Duodenal mucosa (tissue), 2 donors: ENCODE data around the gene CSF1R.

Source experiments
- H3K27ac ChIP-seq: one replicate; pipeline ENCODE4 v1.7.0; 2013; ENCODE audit warnings: low read depth, low read length
- H3K27me3 ChIP-seq, 2 donors: one replicate each; pipeline ENCODE4 v1.7.0; 2013; ENCODE audit warnings: low read length in 2 of 2, control low read depth in 1 of 2; ENCODE audit not compliant: insufficient read depth in 2 of 2, control insufficient read depth in 1 of 2
- H3K36me3 ChIP-seq, 2 donors: one replicate each; pipeline ENCODE4 v1.7.0; 2013; ENCODE audit warnings: low read length in 2 of 2, control low read depth in 1 of 2; ENCODE audit not compliant: insufficient read depth in 2 of 2, control insufficient read depth in 1 of 2
- H3K4me1 ChIP-seq, 2 donors: one replicate each; pipeline ENCODE4 v1.7.0; 2013; ENCODE audit warnings: low read length in 2 of 2, control low read depth in 1 of 2; ENCODE audit not compliant: insufficient read depth in 2 of 2, control insufficient read depth in 1 of 2
- H3K4me3 ChIP-seq, 2 donors: one replicate each; pipeline ENCODE4 v1.7.0; 2013; ENCODE audit warnings: low read length in 2 of 2, low read depth in 1 of 2
- H3K9ac ChIP-seq, 2 donors: one replicate each; pipeline ENCODE4 v1.7.0; 2013; ENCODE audit warnings: low read length in 2 of 2, low read depth in 1 of 2
- H3K9me3 ChIP-seq, 2 donors: one replicate each; pipeline ENCODE4 v1.7.0; 2013; ENCODE audit warnings: low read length in 2 of 2, control low read depth in 1 of 2; ENCODE audit not compliant: control insufficient read depth in 1 of 2

The CSF1R gene

DNA sequence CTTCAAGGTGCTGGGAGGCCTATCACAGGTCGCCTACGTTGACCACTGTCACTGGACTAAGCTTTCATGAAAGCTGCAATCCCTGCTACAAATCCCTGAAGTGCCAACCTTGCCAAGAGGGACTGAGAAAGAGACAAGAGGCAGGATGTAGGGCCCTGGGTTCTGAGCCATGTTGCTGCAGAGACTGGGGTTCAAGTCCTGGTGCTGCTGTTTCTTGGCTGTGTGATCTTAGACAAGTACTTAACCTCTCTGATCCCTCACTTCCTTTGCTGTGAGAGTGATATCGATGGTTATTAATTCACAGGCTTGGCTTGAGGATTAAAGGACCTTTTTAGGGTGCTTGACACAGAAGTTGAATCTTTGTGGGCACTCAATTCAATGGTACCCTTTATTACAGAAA, 15.5 kb downstream of the CSF1R start:
- Histone ChIP-seq H3K36me3 (no peaks in the 10 kb centered on the region), H3K4me1 (peaks cover 0 to 5% of the 10 kb centered on the region in 2 donors)

DNA sequence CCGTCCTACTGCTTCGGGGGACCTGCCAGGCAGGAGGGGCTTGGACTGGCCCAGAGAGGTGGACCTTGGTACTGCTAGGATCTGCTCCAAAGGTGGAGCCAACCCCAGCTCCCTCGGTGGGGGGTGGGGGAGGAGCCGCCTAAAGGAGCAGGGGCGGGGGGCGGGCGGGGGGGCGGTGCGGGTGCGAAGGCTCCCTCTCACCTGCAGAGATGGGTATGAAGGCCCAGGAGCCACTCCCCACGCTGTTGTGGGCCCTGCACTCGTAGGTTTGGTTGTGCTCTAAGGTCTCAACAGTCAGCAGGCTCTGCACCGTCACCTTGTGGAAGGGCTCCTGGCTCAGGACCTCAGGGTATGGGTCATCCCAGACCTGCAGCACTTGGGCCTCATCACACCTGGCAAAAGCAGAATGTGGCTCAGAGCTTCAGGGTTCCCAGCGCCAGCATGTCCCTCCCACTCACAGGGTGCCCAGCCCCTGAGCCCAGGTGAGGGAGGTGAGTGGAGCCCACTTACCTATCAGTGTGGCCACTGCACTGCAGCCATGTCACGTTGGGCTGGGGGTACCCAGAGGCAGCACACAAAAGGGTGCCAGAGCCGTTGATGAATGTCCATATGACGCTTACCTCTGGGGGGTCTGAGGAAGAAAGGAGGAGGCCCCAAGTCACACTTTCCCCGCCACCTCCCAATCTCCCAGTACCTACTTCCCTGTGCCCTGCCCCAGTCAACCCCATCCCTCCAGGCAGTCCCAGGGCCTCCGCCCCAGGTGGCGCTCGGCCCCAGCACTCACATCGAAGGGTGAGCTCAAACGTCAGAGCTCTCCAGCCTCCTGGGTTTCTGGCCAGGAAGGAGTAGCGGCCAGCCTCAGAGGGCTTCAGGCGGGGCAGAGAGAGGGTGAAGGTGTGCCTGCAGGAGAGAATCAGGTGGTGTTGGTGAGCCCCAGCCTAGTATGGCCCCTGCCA, 16.4 kb downstream of the CSF1R start:
- H3K27ac ChIP-seq, result no peak overlapping the region
- no peaks in the 10 kb centered on the region for H3K36me3 ChIP-seq
- no peaks in the 10 kb centered on the region for H3K9me3 ChIP-seq
- no peaks in the 10 kb centered on the region for H3K27me3 ChIP-seq
- H3K9ac ChIP-seq, result no peak overlapping the region
- no peak overlapping the region for H3K4me3 ChIP-seq
- H3K4me1 ChIP-seq, result peaks cover 0 to 5% of the 10 kb centered on the region in 2 donors

More for the DNA sequence above, 15.5 kb downstream of the CSF1R start:
- Histone ChIP-seq H3K4me3 (no peak overlapping the region), H3K9me3 (no peaks in the 10 kb centered on the region), H3K27ac (no peak overlapping the region), H3K27me3 (no peaks in the 10 kb centered on the region), H3K9ac (no peak overlapping the region)

DNA sequence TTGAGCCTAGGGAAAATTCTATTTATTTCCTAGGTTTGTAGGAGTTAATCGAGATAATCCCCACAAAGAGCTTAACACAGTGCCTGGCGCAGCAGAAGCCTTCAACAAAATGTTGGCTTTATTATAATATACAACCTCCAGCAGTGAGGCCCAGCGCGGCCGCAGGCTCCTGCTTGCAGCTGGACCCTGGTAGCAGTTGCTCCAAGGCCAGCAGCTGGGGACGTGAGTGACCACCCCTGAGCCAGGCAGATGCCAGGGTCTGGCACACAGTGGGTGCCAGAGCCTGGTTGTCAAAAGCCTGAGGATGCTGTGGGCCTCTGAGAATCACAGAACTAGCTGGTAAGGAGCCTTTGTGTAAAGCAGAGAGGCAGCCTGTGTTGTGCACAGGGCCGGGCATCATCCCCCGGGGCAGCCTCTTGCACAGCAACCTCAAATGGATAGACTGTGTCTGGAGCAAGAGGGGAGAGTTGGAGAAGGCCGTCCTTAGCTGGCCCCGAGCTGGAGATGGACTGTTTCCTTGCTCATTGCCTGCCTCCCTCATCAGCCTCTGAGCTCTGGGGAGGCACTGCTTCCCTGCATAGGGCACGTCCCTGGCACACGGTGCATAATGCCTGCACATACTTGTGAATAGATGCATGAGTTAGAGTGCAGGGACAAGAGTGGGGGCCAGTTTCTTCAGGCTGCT, 17.3 kb downstream of the CSF1R start:
- Histone ChIP-seq H3K27me3 (no peaks in the 10 kb centered on the region), H3K4me1 (peaks cover 0 to 5% of the 10 kb centered on the region in 2 donors), H3K4me3 (no peak overlapping the region), H3K9me3 (no peaks in the 10 kb centered on the region), H3K9ac (no peak overlapping the region), H3K36me3 (no peaks in the 10 kb centered on the region), H3K27ac (no peak overlapping the region)

DNA sequence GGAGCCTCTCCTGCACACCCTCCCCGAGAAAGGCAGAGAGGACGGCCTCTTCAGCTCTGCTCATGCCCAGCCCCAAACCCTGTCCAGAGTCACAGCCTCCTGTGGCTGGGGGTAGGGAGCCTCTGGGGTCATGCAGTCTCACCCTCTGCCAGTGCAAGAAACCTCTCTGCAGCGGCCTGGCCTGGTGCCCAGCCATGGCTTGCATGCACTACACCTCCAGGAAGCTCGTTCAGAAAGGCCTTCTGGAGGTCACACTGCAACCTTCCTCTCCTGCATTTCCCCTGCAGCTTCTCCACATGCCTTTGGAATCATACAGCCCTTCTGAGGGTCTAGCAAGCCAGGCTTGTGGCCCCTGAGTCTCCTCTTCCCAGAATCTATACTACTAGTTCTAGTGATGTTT, 17.9 kb downstream of the CSF1R start:
- no peaks in the 10 kb centered on the region for H3K27me3 ChIP-seq
- H3K27ac ChIP-seq, result no peak overlapping the region
- no peak overlapping the region for H3K9ac ChIP-seq
- H3K9me3 ChIP-seq, result no peaks in the 10 kb centered on the region
- peaks cover 0 to 9% of the 10 kb centered on the region in 2 donors for H3K4me1 ChIP-seq
- H3K4me3 ChIP-seq, result no peak overlapping the region
- H3K36me3 ChIP-seq, result no peaks in the 10 kb centered on the region

DNA sequence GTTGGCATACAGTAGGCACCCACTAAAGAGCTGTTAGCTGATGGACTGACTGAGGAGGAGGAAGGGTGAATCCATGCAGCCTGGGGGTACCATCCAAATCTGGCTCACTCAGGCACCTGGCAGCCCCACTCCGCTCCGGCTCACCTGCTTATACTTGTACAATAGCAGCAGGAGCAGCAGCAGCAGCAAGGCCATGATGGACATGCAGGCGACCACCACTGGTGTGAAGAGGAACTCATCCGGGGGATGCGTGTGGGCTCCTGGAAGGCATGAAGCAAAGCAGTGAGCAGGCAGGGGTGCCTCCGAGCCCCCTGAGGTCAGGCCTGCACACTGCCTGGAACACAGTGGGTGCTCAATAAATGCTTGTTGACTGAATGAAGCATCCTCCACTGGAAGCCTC, 18.3 kb downstream of the CSF1R start:
- H3K36me3 ChIP-seq, result no peaks in the 10 kb centered on the region
- H3K27ac ChIP-seq, result no peak overlapping the region
- no peak overlapping the region for H3K9ac ChIP-seq

DNA sequence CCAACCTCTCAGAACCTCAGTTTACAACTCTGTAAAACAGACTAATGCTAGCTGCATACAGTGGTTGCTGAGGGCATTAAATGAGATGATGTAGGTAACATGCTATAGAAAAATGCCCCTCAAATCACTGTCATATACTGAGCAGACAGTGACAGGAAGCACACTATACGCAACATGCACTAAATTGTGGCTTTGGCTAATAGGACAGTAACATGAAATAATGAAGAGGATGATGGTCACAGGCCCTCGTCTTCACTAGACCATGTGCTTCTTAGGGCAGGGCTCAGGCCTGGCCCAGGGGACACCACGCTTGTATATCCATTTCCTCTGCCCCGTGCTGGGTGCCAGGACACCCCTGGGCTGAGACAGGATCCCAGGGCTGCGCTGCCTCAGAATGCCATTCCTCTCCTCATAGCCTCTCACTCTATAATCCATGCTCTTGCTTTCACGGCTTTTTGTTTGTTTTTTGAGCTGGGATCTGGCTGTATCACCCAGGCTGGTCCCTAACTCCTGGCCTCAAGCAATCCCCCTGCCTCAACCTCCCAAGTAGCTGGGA, 18.9 kb downstream of the CSF1R start:
- no peak overlapping the region for H3K27ac ChIP-seq
- H3K9me3 ChIP-seq, result no peaks in the 10 kb centered on the region
- H3K36me3 ChIP-seq, result no peaks in the 10 kb centered on the region
- no peak overlapping the region for H3K4me3 ChIP-seq
- H3K4me1 ChIP-seq, result peaks cover 0 to 9% of the 10 kb centered on the region in 2 donors
- no peak overlapping the region for H3K9ac ChIP-seq
- H3K27me3 ChIP-seq, result no peaks in the 10 kb centered on the region

More for the DNA sequence above, 18.3 kb downstream of the CSF1R start:
- Histone ChIP-seq H3K9me3 (no peaks in the 10 kb centered on the region), H3K4me1 (peaks cover 0 to 9% of the 10 kb centered on the region in 2 donors), H3K4me3 (no peak overlapping the region), H3K27me3 (no peaks in the 10 kb centered on the region)

DNA sequence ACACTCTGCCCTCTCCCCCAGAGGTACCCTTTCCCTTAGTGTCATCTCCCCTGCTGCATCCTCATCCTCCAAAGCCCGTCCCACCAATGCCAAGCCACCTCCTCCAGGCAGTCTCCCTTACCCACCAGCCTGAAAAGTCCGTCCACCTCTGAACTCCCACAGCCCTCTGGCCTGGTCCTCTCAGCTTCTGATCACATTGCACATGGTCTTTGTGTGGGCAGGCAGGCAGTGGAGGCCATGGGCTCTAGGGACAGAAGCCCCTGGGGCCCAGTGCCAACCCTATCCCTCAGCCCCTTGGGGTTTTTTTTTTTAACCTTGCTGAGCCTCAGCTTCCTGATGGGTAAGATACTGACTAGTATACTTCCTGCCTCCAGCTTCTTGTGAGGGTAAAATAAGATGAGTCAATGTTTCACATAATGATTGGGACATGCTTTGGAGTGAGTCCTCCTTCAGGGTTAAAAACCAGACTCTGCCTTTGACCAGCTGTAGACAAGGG, 19.4 kb downstream of the CSF1R start:
- H3K27ac ChIP-seq, result no peak overlapping the region

DNA sequence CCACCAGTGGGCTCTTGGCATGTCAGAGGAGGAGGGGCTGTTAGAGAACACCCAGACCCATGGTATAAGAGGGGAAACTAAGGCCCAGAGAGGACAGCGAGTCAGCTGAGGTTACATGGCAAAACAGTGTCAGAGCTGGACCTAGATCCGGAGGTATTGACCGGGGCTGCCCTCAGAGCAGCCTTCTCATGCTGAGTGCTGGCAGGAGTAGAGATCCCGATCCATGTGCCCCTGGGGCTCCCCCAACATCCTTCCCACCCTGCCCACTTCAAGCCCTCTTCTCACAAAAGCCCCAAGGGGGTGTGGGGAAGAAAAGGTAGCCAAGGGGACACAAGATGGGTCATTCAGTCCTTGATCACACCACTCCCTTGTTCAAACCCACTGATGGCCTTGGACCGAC, 19.9 kb downstream of the CSF1R start:
- no peak overlapping the region for H3K4me3 ChIP-seq
- H3K9ac ChIP-seq, result no peak overlapping the region
- H3K9me3 ChIP-seq, result no peaks in the 10 kb centered on the region
- no peaks in the 10 kb centered on the region for H3K36me3 ChIP-seq
- H3K27me3 ChIP-seq, result no peaks in the 10 kb centered on the region
- H3K27ac ChIP-seq, result no peak overlapping the region
- H3K4me1 ChIP-seq, result peaks cover 0 to 9% of the 10 kb centered on the region in 2 donors

More for the DNA sequence above, 19.4 kb downstream of the CSF1R start:
- H3K4me1 ChIP-seq, result peaks cover 0 to 9% of the 10 kb centered on the region in 2 donors
- H3K9ac ChIP-seq, result no peak overlapping the region
- H3K4me3 ChIP-seq, result no peak overlapping the region
- no peaks in the 10 kb centered on the region for H3K36me3 ChIP-seq
- H3K9me3 ChIP-seq, result no peaks in the 10 kb centered on the region
- H3K27me3 ChIP-seq, result no peaks in the 10 kb centered on the region

DNA sequence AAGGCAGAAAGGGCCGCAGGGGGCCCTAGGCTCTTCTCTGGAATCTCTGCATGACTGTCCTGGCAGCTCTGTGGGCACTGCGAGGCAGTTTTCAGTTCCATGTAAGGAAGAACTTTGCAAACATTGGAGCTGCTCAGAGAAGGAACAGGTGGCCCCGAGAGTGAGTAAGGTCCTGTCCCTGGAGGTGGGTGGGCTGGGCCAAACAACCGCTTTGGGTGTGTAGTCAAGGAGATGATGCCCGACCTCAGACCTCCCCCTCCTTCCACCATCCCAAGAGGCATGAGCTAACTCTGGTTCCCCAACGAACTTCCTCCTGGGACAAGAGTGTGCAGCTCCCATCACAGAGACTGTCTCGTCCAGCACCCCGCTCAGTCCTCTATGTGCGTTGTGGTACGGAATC, 20.5 kb downstream of the CSF1R start:
- Histone ChIP-seq H3K36me3 (no peaks in the 10 kb centered on the region), H3K27me3 (no peaks in the 10 kb centered on the region), H3K27ac (no peak overlapping the region), H3K4me1 (peaks cover 0 to 9% of the 10 kb centered on the region in 2 donors), H3K9ac (no peak overlapping the region), H3K9me3 (no peaks in the 10 kb centered on the region), H3K4me3 (no peak overlapping the region)

DNA sequence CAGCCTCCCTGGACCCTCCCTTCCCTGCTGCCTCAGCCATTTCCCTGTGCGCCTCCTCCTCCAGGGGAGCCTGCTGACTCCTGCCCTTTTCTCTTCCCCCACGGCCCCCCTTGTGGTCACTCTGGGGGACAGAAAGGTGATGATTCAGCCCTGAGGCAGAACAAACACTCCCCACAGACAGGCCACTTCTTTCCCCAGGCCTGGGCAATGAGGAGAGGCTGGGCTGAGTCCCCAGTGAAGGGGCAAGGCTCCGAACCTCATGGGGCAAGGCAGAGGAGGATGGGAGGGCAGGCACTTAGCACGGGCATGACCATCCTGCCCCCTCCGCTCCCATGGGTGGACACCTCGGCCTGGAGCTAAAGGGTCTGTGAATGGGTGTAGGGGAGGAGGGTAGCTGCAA, 21.0 kb downstream of the CSF1R start:
- Histone ChIP-seq H3K27ac (peak overlapping the region; percentile 3), H3K27me3 (no peaks in the 10 kb centered on the region), H3K4me1 (peaks cover 0 to 9% of the 10 kb centered on the region in 2 donors), H3K36me3 (no peaks in the 10 kb centered on the region), H3K4me3 (no peak overlapping the region), H3K9me3 (no peaks in the 10 kb centered on the region), H3K9ac (no peak overlapping the region)
